Measurements from ENCODE around the gene HOXA1. TPM values are rescaled to one million over a fixed set of nuclear protein-coding genes. Genes with fewer than 3 reads are reported as not detected.

The HOXA1 gene
- total RNA-seq, 1 experiment from 2014 or later, result 1.4 TPM

DNA sequence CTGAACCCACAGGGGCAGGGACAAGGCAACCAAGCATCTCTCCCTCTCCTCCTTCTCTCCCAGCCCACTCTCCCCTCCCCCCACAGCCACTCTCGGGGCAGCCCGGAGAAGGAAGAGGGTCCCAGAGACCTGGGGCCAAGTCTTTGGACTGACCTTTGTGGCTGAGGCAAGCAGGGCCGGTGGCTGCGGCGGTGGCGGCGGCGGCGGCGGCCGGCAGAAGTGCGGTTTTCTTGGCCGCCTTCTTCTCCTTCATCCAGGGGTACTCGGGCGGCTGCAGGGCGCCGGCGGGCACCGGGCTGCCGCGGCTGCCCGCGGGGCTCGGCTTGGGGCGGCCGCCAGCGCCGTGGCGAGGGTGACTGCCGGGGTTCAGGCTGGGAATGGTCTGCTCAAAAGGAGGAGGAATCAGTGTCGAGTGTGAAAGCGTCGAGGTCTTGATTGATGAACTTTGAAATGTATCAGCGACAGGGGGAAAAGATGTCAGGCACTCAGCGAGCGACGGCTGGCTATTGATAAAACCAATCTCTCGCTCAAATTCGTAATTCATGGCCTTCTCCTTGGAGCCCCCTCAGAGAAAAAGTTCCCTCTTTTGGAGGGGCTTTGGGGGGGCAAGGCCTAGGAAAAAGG, 6.3 kb upstream of the HOXA1 start:
- CTCF ChIA-PET, result no interaction called here
- Histone ChIP-seq H3K9me2 (replicated peaks; ENCODE audit: low read length) (no peaks in the 10 kb centered on the region), H4K20me1 (ENCODE audit: low read length) (no peaks in the 10 kb centered on the region), H3K79me2 (ENCODE audit: low read length) (peaks cover 31% of the 10 kb centered on the region), H3K4me1 (ENCODE audit: insufficient read depth, low read length) (peaks cover 11% of the 10 kb centered on the region), H3K27me3 (ENCODE audit: low read length) (no peaks in the 10 kb centered on the region), H3K9ac (ENCODE audit: low read length) (no peak overlapping the region), H3K9me3 (ENCODE audit: low read length) (no peaks in the 10 kb centered on the region), H2AFZ (ENCODE audit: low read length) (no peak overlapping the region), H3K4me2 (ENCODE audit: low read length) (no peak overlapping the region), H3K4me3 (ENCODE audit: low read length) (no peak overlapping the region), H3K27ac (ENCODE audit: low read length) (no peak overlapping the region), H3F3A (ENCODE audit: low read length, unreplicated experiment) (no peaks in the 10 kb centered on the region), H3K36me3 (ENCODE audit: low read depth, low read length) (peaks cover 14% of the 10 kb centered on the region; the same call in 1 of the 2 replicates)
- ATAC-seq (no peak), DNase-seq (no peak)
- intact Hi-C loops (cut with micrococcal nuclease), result no loop called here
- no TSS peak for BruUV-seq (replicated peaks)
- POLR2A ChIA-PET (ENCODE audit: unreplicated experiment), result no interaction called here
- TF ChIP-seq EZH2 (IDR thresholded peaks at IDR 0.05; ENCODE audit: low read length, unreplicated experiment), result no peak
- TF ChIP-seq, protein P1, sequence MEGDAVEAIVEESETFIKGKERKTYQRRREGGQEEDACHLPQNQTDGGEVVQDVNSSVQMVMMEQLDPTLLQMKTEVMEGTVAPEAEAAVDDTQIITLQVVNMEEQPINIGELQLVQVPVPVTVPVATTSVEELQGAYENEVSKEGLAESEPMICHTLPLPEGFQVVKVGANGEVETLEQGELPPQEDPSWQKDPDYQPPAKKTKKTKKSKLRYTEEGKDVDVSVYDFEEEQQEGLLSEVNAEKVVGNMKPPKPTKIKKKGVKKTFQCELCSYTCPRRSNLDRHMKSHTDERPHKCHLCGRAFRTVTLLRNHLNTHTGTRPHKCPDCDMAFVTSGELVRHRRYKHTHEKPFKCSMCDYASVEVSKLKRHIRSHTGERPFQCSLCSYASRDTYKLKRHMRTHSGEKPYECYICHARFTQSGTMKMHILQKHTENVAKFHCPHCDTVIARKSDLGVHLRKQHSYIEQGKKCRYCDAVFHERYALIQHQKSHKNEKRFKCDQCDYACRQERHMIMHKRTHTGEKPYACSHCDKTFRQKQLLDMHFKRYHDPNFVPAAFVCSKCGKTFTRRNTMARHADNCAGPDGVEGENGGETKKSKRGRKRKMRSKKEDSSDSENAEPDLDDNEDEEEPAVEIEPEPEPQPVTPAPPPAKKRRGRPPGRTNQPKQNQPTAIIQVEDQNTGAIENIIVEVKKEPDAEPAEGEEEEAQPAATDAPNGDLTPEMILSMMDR (conservative IDR thresholded peaks at IDR 0.05; ENCODE audit: low read depth, low read length), result no peak
- no peak for TF ChIP-seq EZH2phosphoT487 (IDR thresholded peaks at IDR 0.05; ENCODE audit: borderline replicate concordance, low read length)

DNA sequence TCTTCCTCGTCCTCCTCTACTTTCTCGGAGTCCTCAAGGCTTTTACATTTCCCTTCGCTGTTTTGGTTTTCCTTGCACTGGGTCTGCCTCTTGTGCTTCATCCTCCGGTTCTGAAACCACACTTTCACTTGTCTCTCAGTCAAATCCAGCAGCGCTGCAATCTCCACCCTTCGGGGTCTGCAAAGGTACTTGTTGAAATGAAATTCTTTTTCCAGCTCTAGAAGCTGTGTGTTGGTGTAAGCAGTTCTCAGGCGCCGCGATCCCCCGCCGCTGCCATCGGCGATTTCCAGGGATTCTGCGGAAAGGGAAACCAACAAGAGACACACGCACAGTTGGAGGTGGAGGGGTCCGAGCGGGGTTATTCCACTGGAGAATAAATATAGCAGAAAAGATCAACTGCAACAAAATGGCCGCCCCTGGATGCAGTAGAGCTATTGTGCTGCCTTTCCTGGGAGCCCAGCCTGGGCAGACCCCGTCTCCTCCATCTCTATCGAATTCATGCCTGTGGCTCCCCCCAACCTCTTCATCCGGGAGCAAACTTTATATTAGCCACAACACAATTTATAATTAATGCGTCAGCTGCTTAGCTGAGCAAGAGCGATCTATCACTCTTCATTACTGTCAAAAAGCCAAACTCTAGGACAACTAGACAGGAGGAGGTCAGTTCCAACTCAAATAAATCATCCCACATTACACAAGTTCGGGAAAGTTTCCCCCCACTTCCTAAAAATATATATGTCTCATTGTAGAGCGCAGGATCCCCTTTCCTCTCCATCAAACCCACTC, 5.6 kb upstream of the HOXA1 start:
- POLR2A ChIA-PET (ENCODE audit: unreplicated experiment), result no interaction called here
- peaks cover 38% of the 10 kb centered on the region for H3K79me2 ChIP-seq (ENCODE audit: low read length)
- H3K4me3 ChIP-seq (ENCODE audit: low read length), result no peak overlapping the region

More for the DNA sequence above, 5.6 kb upstream of the HOXA1 start:
- no peaks in the 10 kb centered on the region for H3F3A ChIP-seq (ENCODE audit: low read length, unreplicated experiment)
- BruUV-seq (replicated peaks), result no TSS peak
- DNase-seq (no peak), ATAC-seq (no peak)
- intact Hi-C loops (cut with micrococcal nuclease), result no loop called here
- no peak overlapping the region for H3K4me2 ChIP-seq (ENCODE audit: low read length)
- TF ChIP-seq, protein P1 (conservative IDR thresholded peaks at IDR 0.05; ENCODE audit: low read depth, low read length), result no peak
- TF ChIP-seq EZH2phosphoT487 (IDR thresholded peaks at IDR 0.05; ENCODE audit: borderline replicate concordance, low read length), result no peak
- H2AFZ ChIP-seq (ENCODE audit: low read length), result no peak overlapping the region
- H3K4me1 ChIP-seq (ENCODE audit: insufficient read depth, low read length), result peaks cover 11% of the 10 kb centered on the region
- no peaks in the 10 kb centered on the region for H3K27me3 ChIP-seq (ENCODE audit: low read length)
- no peaks in the 10 kb centered on the region for H4K20me1 ChIP-seq (ENCODE audit: low read length)
- H3K36me3 ChIP-seq (ENCODE audit: low read depth, low read length), result peaks cover 14% of the 10 kb centered on the region; the same call in 1 of the 2 replicates
- H3K9me3 ChIP-seq (ENCODE audit: low read length), result no peaks in the 10 kb centered on the region
- no peaks in the 10 kb centered on the region for H3K9me2 ChIP-seq (replicated peaks; ENCODE audit: low read length)
- H3K9ac ChIP-seq (ENCODE audit: low read length), result no peak overlapping the region
- CTCF ChIA-PET, result no interaction called here
- no peak overlapping the region for H3K27ac ChIP-seq (ENCODE audit: low read length)

All from PC-3 (cell line).